ENCODE results near the gene ZC3H15. TPM values are rescaled to one million over a fixed set of nuclear protein-coding genes. Genes with fewer than 3 reads are reported as not detected.
A peak's percentile ranks its signal among the peaks of the same experiment; 100 is the strongest.

Gene ZC3H15
- total RNA-seq, 1 donor from 2014 or later: 43.1 TPM

- no peak for DNase-seq (ENCODE audit: low read depth in 2 of 2)
Observed at GRCh38 chr2:186542002-186542401, 55.9 kb downstream of the ZC3H15 start.

GRCh38 chr2:186543561-186544131 is 57.6 kb downstream of the ZC3H15 start:
- peak; percentile 28 to 62 for DNase-seq (ENCODE audit: low read depth in 2 of 2)

DNA sequence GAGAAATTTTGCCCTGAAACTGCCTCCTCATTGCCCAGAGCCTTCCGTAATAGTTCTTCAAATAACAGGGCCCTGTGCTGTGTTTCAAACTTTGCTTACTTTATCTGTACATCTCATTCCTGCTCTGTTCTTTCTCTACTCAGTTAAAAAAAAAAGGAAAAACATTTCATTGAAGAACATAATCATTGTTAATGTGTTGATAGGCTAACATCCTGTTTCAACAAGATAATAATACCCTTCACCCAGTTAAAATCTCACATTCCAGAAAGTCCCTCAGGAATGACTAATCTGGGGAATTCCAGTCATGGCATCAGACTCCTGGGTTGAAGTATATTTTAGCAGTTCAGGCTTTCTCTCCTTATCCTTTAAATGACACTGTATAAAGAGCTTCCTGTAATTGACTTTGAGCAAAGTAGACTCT is 58.2 kb downstream of the ZC3H15 start:
- DNase-seq (ENCODE audit: low read depth in 2 of 2): peak; percentile 87 to 96

DNA sequence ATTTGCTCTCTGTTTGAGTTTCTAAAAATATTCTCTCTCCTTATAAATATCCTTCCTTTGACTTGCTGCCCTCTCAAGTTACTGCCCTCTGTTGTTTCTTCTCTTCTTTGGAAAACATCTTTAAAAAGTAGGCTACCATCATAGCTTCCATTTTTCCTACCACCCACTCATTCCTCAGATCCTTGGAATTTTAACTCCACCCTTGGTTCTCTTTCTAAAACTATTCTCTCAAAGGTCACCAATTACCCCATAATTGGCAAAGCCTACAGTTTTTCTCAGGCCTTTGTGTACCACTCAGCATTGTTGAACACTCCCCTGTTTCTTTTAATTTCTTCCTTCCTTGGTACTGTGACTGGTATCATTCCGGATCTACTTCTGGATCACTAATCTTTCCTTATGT is 60.8 kb downstream of the ZC3H15 start:
- DNase-seq (ENCODE audit: low read depth in 2 of 2): no peak

- no peak for DNase-seq (ENCODE audit: low read depth in 2 of 2)
Observed at GRCh38 chr2:186551323-186552050, 65.4 kb downstream of the ZC3H15 start.

- peak in 1 of 2 donors; percentile 49 for DNase-seq (ENCODE audit: low read depth in 2 of 2)
Observed at GRCh38 chr2:186554429-186554828, 68.4 kb downstream of the ZC3H15 start.

- peak in 1 of 2 donors; percentile 29 for DNase-seq (ENCODE audit: low read depth in 2 of 2)
Observed at GRCh38 chr2:186554850-186555671, 69.0 kb downstream of the ZC3H15 start.

GRCh38 chr2:186558512-186559276 is 72.6 kb downstream of the ZC3H15 start:
- peak in 1 of 2 donors; percentile 45 for DNase-seq (ENCODE audit: low read depth in 2 of 2)

Other genes with a start within 250 kb of the ZC3H15 start
- 138 and 189 TPM in 2 replicates for gene ITGAV, start 103.8 kb downstream of the ZC3H15 start, total RNA-seq
- gene FAM171B, start 207.8 kb downstream of the ZC3H15 start, total RNA-seq: 27.9 and 49.4 TPM in 2 replicates